ENCODE results near the gene ADGRD2. TPM values are rescaled to one million over a fixed set of nuclear protein-coding genes. Genes with fewer than 3 reads are reported as not detected.

Gene ADGRD2
- total and polyA plus RNA-seq, 9 of the 15 experiments (the other 6 are each of a cell fraction or from before 2014, with no cell fraction given), result not detected

GRCh38 chr9:124503713-124504529, 53.7 kb downstream of the ADGRD2 start:
- peaks cover 8% of the 10 kb centered on the region; the same call in 1 of the 2 replicates for H4K20me1 ChIP-seq (replicated peaks; ENCODE audit: control insufficient read depth, insufficient read depth, low read length)
- no peaks in the 10 kb centered on the region for H3K79me2 ChIP-seq (ENCODE audit: control insufficient read depth, insufficient read depth, low read length)
- H3K4me3 ChIP-seq, result peak overlapping the region; percentile 13; the same call in 1 of the 2 replicates
- TF ChIP-seq ZBTB7A (IDR thresholded peaks at IDR 0.05; ENCODE audit: borderline replicate concordance, control insufficient read depth, low read depth, low read length) (peak; percentile 0; the same call in 1 of the 2 replicates), CBFA2T3 (IDR thresholded peaks at IDR 0.05) (no peak)
- intact Hi-C loops (cut with micrococcal nuclease) (no loop called here), in situ Hi-C loops (cut with MboI) (no loop called here)
- peak overlapping the region; percentile 18; the same call in 1 of the 2 replicates for H3K4me2 ChIP-seq (ENCODE audit: insufficient read depth, low read length)
- no peak overlapping the region for H2AFZ ChIP-seq (ENCODE audit: low read depth, low read length)
- WGBS (ENCODE audit: insufficient coverage, low coverage, missing lambda C conversion rate), result 21% methylated on average over 49 of the region's 76 CpGs
- no peaks in the 10 kb centered on the region for H3K9me1 ChIP-seq (ENCODE audit: control insufficient read depth, insufficient read depth, low read length)
- H3K9ac ChIP-seq (ENCODE audit: insufficient read depth in 1 of 2, low read depth in 2 of 2, low read length in 2 of 2), result peak overlapping the region in 1 of 2 experiments; percentile 74; a peak in 1 of 4 replicates
- ATAC-seq (no peak), DNase-seq (ENCODE audit: extremely low read depth in 1 of 4, low spot score in 3 of 4) (no peak), FAIRE-seq (no peak)
- H3K27me3 ChIP-seq (ENCODE audit: control insufficient read depth in 2 of 2, insufficient read depth in 2 of 2, low read length in 2 of 2), result peaks cover 29 to 51% of the 10 kb centered on the region in 2 experiments; a peak in 3 of 5 replicates
- H3K9me3 ChIP-seq (replicated peaks; ENCODE audit: control insufficient read depth, insufficient read depth, low read depth, low read length), result no peaks in the 10 kb centered on the region
- POLR2A ChIA-PET, result interaction anchor here (0.7 kb wide), 1 partner anchor 167 kb away, joined by 3 read pairs; no protein-coding TSS in a partner anchor
- no peaks in the 10 kb centered on the region for H3K36me3 ChIP-seq (ENCODE audit: control insufficient read depth, insufficient read depth, low read length)
- no TSS peak for BruUV-seq (replicated peaks)
- CTCF ChIA-PET (ENCODE audit: low intra/inter-chr PET ratio), result no interaction called here
- H3K4me1 ChIP-seq (replicated peaks in 1 of 2; ENCODE audit: control insufficient read depth in 2 of 2, insufficient read depth in 2 of 2, low read length in 2 of 2), result peaks cover 0 to 53% of the 10 kb centered on the region in 2 experiments; a peak in 4 of 5 replicates
- no peak overlapping the region for H3K27ac ChIP-seq (ENCODE audit: extremely low read depth, low read depth, low read length)

GRCh38 chr9:124504530-124505005, 54.3 kb downstream of the ADGRD2 start:
- Histone ChIP-seq H3K79me2 (ENCODE audit: control insufficient read depth, insufficient read depth, low read length) (no peaks in the 10 kb centered on the region), H2AFZ (ENCODE audit: low read depth, low read length) (no peak overlapping the region), H3K4me3 (peak overlapping the region; percentile 13; the same call in 1 of the 2 replicates), H3K9ac (ENCODE audit: insufficient read depth in 1 of 2, low read depth in 2 of 2, low read length in 2 of 2) (peak overlapping the region in 1 of 2 experiments; percentile 74; a peak in 1 of 4 replicates), H3K9me3 (replicated peaks; ENCODE audit: control insufficient read depth, insufficient read depth, low read depth, low read length) (no peaks in the 10 kb centered on the region), H3K27me3 (ENCODE audit: control insufficient read depth in 2 of 2, insufficient read depth in 2 of 2, low read length in 2 of 2) (peaks cover 24 to 45% of the 10 kb centered on the region in 2 experiments; a peak in 3 of 5 replicates), H4K20me1 (replicated peaks; ENCODE audit: control insufficient read depth, insufficient read depth, low read length) (peaks cover 5% of the 10 kb centered on the region; the same call in 1 of the 2 replicates), H3K4me1 (replicated peaks in 1 of 2; ENCODE audit: control insufficient read depth in 2 of 2, insufficient read depth in 2 of 2, low read length in 2 of 2) (peaks cover 0 to 53% of the 10 kb centered on the region in 2 experiments; a peak in 4 of 5 replicates), H3K9me1 (ENCODE audit: control insufficient read depth, insufficient read depth, low read length) (no peaks in the 10 kb centered on the region), H3K27ac (ENCODE audit: extremely low read depth, low read depth, low read length) (no peak overlapping the region), H3K4me2 (ENCODE audit: insufficient read depth, low read length) (peak overlapping the region; percentile 18; the same call in 1 of the 2 replicates), H3K36me3 (ENCODE audit: control insufficient read depth, insufficient read depth, low read length) (no peaks in the 10 kb centered on the region)
- intact Hi-C loops (cut with micrococcal nuclease), result no loop called here
- POLR2A ChIA-PET, result no interaction called here
- no peak for ATAC-seq
- no TSS peak for BruUV-seq (replicated peaks)
- in situ Hi-C loops (cut with MboI), result no loop called here
- CTCF ChIA-PET (ENCODE audit: low intra/inter-chr PET ratio), result no interaction called here
- 0% methylated on average over 1 of the region's 81 CpGs for WGBS (ENCODE audit: insufficient coverage, low coverage, missing lambda C conversion rate)
- DNase-seq (ENCODE audit: extremely low read depth in 1 of 4, low spot score in 3 of 4), result peak in 3 of 4 experiments; percentile 35 to 79 (median 72)
- no peak for FAIRE-seq
- TF ChIP-seq PPARD (CRISPR knock-in tag; IDR thresholded peaks at IDR 0.05) (no peak), E2F6 (IDR thresholded peaks at IDR 0.05; ENCODE audit: borderline replicate concordance in 1 of 2, extremely low read depth in 1 of 2, insufficient read depth in 1 of 2, insufficient read length in 1 of 2, low read depth in 1 of 2, low read length in 1 of 2, poor library complexity in 1 of 2, severe bottlenecking in 1 of 2) (peak in 1 of 2 experiments; percentile 42), ZNF586 (CRISPR knock-in tag; conservative IDR thresholded peaks at IDR 0.05) (no peak)
- TF ChIP-seq, protein P1, sequence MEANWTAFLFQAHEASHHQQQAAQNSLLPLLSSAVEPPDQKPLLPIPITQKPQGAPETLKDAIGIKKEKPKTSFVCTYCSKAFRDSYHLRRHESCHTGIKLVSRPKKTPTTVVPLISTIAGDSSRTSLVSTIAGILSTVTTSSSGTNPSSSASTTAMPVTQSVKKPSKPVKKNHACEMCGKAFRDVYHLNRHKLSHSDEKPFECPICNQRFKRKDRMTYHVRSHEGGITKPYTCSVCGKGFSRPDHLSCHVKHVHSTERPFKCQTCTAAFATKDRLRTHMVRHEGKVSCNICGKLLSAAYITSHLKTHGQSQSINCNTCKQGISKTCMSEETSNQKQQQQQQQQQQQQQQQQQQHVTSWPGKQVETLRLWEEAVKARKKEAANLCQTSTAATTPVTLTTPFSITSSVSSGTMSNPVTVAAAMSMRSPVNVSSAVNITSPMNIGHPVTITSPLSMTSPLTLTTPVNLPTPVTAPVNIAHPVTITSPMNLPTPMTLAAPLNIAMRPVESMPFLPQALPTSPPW (CRISPR knock-in tag; IDR thresholded peaks at IDR 0.05), result peak; percentile 29; the same call in 1 of the 2 replicates

Measured in K562 (cell line).